Daoy (cell line): Measurements from ENCODE around the gene TOMM40. TPM values are rescaled to one million over a fixed set of nuclear protein-coding genes. Genes with fewer than 3 reads are reported as not detected.

Source experiments
- DNase-seq: peaks from one replicate; pipeline ENCODE4 v3.0.0-alpha.2; 2015; ENCODE audit warnings: low read depth
- total RNA-seq: library from RNA; depleted of rRNA; stranded (reverse); fragments of >200 nt; shearing (Covaris generic); gene quantifications from 2 replicates; pipeline ENCODE4 v1.2.3, GENCODE V29; 2014; rRNA removed

Gene TOMM40
- total RNA-seq, 1 experiment from 2014 or later = 170 TPM

GRCh38 chr19:44927746-44928145, 36.7 kb downstream of the TOMM40 start:
- peak; percentile 86 for DNase-seq

- DNase-seq = no peak
Observed at GRCh38 chr19:44930088-44930487, 39.0 kb downstream of the TOMM40 start.

- no peak for DNase-seq
Observed at GRCh38 chr19:44931541-44931940, 40.5 kb downstream of the TOMM40 start.

DNA sequence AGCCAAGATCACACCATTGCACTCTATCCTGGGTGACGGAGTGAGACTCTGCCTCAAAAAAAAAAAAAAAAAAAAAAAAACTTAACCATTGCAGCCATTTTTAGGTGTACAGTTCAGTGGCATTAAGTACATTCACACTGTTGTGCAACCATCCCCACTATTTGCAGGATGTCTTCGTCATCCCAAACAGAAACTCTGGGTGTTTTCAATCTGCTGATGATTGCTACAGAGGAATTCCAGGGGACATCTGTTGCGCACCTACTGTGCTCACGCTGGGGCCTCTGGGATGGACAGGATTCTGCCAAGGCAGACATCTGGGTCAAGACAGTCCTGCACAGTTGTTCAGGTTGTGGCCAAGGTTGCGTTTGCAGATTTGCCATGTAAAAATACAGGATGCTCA, 48.6 kb downstream of the TOMM40 start:
- DNase-seq = no peak

DNA sequence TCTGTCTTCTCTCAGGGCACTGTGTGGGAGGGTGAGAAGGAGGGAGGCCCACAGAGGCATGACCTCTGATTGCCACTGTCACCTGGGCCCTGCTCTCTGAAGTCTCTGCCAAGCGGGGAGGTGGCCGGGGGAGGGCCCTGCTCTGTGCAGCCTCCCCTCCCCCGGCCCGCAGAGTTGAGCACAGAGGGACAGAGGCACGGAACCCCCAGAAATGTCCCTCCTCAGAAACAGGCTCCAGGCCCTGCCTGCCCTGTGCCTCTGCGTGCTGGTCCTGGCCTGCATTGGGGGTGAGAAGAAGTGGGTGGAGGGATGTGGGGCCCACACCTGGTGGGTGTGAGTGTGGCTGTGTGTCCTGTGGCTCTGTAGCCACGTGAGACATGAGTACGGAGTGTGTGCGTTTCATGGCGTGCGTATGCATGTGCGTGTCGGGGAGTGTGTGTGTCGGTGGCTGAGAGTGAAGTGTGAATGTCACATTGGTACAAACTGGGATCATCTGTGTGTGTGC, 51.1 kb downstream of the TOMM40 start, which contains the start of gene APOC4:
Gene APOC4, plus strand, starts transcription at position 171 of the 505 bp plus-strand sequence. Its CDS starts 41 bp downstream, at position 212.
- no peak for DNase-seq

DNA sequence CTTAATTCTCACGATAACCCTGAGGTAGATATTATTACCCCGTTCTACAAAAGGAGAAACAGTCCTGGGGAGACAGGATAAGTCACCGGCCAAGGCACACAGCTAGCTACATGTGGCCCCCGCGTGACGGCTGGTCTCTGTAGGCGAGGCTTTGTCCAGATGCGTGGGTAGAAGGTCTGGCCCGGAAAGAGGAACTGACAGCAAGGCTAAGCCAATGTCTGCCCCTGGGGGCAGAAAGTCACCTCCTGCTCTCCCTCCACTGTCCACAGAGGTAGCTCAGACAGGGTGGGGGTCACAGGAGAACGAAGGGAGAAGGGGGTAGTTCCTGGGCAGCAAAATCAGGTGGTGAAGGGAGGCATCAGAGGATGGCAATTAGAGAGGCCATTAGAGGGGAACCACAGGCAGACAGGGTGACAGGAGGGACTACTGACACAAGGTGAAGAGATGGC, 52.8 kb downstream of the TOMM40 start:
- no peak for DNase-seq

GRCh38 chr19:44947041-44947581, 56.1 kb downstream of the TOMM40 start:
- DNase-seq = no peak

- DNase-seq = no peak
Observed at GRCh38 chr19:44948237-44948636, 57.2 kb downstream of the TOMM40 start.

DNA sequence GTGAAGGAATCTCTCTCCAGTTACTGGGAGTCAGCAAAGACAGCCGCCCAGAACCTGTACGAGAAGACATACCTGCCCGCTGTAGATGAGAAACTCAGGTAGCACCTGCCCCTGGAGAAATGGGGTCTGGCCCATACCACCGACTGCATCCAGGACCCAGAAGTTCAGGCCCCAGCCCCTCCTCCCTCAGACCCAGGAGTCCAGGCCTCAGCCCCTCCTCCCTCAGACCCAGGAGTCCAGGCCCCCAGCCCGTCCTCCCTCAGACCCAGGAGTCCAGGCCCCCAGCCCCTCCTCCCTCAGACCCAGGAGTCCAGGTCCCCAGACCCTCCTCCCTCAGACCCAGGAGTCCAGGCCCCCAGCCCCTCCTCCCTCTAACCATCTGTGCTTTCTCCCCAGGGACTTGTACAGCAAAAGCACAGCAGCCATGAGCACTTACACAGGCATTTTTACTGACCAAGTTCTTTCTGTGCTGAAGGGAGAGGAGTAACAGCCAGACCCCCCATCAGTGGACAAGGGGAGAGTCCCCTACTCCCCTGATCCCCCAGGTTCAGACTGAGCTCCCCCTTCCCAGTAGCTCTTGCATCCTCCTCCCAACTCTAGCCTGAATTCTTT, 57.8 kb downstream of the TOMM40 start:
- DNase-seq = no peak

DNA sequence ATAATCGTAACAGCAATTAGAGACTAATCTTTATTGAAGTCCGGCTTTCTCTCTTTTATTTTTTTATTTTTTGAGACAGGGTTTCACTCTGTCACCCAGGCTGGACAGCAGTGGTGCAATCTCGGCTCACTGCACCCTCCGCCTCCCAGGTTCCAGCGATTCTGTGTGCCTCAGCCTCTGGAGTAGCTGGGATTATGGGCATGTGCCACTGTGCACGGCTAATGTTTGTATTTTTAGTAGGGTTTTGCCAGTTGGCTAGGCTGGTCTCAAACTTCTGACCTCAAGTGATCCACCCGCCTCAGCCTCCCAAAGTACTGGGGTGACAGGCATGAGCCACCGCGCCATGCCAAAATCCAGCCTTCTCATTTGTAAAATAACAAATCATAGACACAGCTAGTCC, 58.5 kb downstream of the TOMM40 start:
- DNase-seq = no peak

DNA sequence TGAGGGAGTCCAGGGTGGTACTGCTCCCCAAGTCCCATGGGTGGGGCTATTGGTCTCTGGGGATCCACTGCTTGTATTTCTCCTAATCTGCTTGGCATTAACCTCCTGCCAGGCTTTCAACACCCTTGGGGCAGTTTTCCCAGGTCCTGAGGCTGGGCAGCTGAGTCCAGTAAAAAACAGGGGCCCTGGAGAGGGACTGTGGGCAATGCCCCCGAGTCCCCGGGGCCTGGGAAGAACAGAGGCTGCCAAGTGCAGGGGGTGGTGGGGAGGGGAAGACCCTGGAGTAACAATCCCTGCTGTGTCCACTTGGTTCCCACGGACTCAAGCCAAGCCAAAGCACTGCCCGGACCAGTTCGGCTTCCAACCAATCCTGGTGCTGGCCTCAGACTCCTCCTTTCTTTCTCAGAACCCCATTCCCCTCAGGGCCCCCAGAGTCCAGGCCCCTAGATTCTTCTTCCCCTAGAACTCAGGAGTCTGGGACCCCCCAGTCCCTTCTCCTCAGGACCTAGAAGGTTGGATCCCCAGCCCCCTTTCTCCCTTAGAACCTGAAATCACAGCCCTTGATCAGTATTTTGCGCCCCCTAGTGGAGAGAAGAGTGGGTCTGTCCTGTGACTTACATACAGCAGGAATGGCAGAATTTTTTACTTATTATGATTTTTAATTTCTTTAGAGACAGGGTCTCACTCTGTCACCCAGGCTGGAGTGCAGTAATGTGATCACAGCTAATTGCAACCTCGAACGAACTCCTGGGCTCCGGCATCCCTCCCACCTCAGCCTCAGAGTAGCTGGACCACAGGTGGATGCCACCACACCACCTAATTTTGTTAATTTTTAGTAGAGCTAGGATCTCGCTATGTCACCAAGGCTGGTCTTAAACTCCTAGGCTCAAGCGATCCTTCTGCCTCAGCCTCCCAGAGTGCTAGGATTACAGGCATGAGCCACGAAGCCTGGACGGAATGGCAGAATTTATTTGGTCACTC, 60.4 kb downstream of the TOMM40 start:
- DNase-seq = peak; percentile 65

Other genes starting within 250 kb of the TOMM40 start
- 74.5 and 78.3 TPM in 2 replicates for gene PVR, start 247.3 kb upstream of the TOMM40 start, total RNA-seq
- 0.23 and 0.42 TPM in 2 replicates for gene CEACAM19, start 219.8 kb upstream of the TOMM40 start, total RNA-seq
- gene CEACAM16, start 192.1 kb upstream of the TOMM40 start, total RNA-seq = not detected in 2 replicates
- 7.6 and 9.3 TPM in 2 replicates for gene BCL3, start 142.5 kb upstream of the TOMM40 start, total RNA-seq
- gene CBLC, start 113.4 kb upstream of the TOMM40 start, total RNA-seq = not detected in 2 replicates
- gene BCAM, start 82.2 kb upstream of the TOMM40 start, total RNA-seq = 4.6 and 13.4 TPM in 2 replicates
- 66.4 and 73.7 TPM in 2 replicates for gene NECTIN2, start 45.0 kb upstream of the TOMM40 start, total RNA-seq
- gene APOE, start 14.5 kb downstream of the TOMM40 start, total RNA-seq = 0.86 and 1.6 TPM in 2 replicates
- 4.4 and 24.5 TPM in 2 replicates for gene APOC1, start 23.4 kb downstream of the TOMM40 start, total RNA-seq
- not detected in 2 replicates for gene APOC4, start 51.0 kb downstream of the TOMM40 start, total RNA-seq
- gene APOC2, start 54.8 kb downstream of the TOMM40 start, total RNA-seq = not detected in 2 replicates
- 12.9 and 17.3 TPM in 2 replicates for gene CLPTM1, start 64.1 kb downstream of the TOMM40 start, total RNA-seq
- gene RELB, start 110.2 kb downstream of the TOMM40 start, total RNA-seq = 15.5 and 25.3 TPM in 2 replicates
- 61.6 and 80.7 TPM in 2 replicates for gene CLASRP, start 147.8 kb downstream of the TOMM40 start, total RNA-seq
- 0.06 TPM in 1 of 2 replicates, not detected in the other for gene ZNF296, start 185.2 kb downstream of the TOMM40 start, total RNA-seq
- gene GEMIN7, start 188.0 kb downstream of the TOMM40 start, total RNA-seq = 43.3 and 70.7 TPM in 2 replicates
- 18.1 and 30.6 TPM in 2 replicates for gene PPP1R37, start 201.9 kb downstream of the TOMM40 start, total RNA-seq